ENCODE measurements around the gene RRM2. TPM values are rescaled to one million over a fixed set of nuclear protein-coding genes. Genes with fewer than 3 reads are reported as not detected.

The RRM2 gene
- total and polyA plus RNA-seq, 2 experiments from 2014 or later: 14.0 to 43.7 TPM

GRCh38 chr2:10094271-10094814, 28.2 kb upstream of the RRM2 start:
- Histone ChIP-seq H3K27me3 (no peaks in the 10 kb centered on the region), H3K9me3 (ENCODE audit: low read depth) (no peaks in the 10 kb centered on the region), H3K27ac (no peak overlapping the region), H3K4me3 (no peak overlapping the region), H3K36me3 (no peaks in the 10 kb centered on the region), H3K4me1 (ENCODE audit: low read depth) (no peaks in the 10 kb centered on the region)
- DNase-seq (ENCODE audit: low read depth in 1 of 2, low spot score in 1 of 2): no peak
- no peak for TF ChIP-seq CTCF (IDR thresholded peaks at IDR 0.05; ENCODE audit: low read depth, low read length)

GRCh38 chr2:10095175-10095574, 27.4 kb upstream of the RRM2 start:
- DNase-seq (ENCODE audit: low read depth in 1 of 2, low spot score in 1 of 2): no peak
- H3K4me3 ChIP-seq: no peak overlapping the region
- no peaks in the 10 kb centered on the region for H3K4me1 ChIP-seq (ENCODE audit: low read depth)
- no peak for TF ChIP-seq CTCF (IDR thresholded peaks at IDR 0.05; ENCODE audit: low read depth, low read length)
- H3K27ac ChIP-seq: no peak overlapping the region
- no peaks in the 10 kb centered on the region for H3K9me3 ChIP-seq (ENCODE audit: low read depth)
- no peaks in the 10 kb centered on the region for H3K36me3 ChIP-seq
- no peaks in the 10 kb centered on the region for H3K27me3 ChIP-seq

GRCh38 chr2:10096641-10097040, 25.9 kb upstream of the RRM2 start:
- Histone ChIP-seq H3K27me3 (no peaks in the 10 kb centered on the region), H3K36me3 (no peaks in the 10 kb centered on the region), H3K4me3 (no peak overlapping the region), H3K4me1 (ENCODE audit: low read depth) (no peaks in the 10 kb centered on the region), H3K27ac (no peak overlapping the region), H3K9me3 (ENCODE audit: low read depth) (no peaks in the 10 kb centered on the region)
- no peak for DNase-seq (ENCODE audit: low read depth in 1 of 2, low spot score in 1 of 2)
- TF ChIP-seq CTCF (IDR thresholded peaks at IDR 0.05; ENCODE audit: low read depth, low read length): no peak

- Histone ChIP-seq H3K27me3 (no peaks in the 10 kb centered on the region), H3K9me3 (ENCODE audit: low read depth) (no peaks in the 10 kb centered on the region), H3K27ac (no peak overlapping the region), H3K36me3 (no peaks in the 10 kb centered on the region), H3K4me1 (ENCODE audit: low read depth) (no peaks in the 10 kb centered on the region), H3K4me3 (no peak overlapping the region)
- peak; percentile 67 to 76 for DNase-seq (ENCODE audit: low read depth in 1 of 2, low spot score in 1 of 2)
- TF ChIP-seq CTCF (IDR thresholded peaks at IDR 0.05; ENCODE audit: low read depth, low read length): peak; percentile 96
Measured at GRCh38 chr2:10097352-10098148, 25.0 kb upstream of the RRM2 start.

- Histone ChIP-seq H3K4me3 (no peak overlapping the region), H3K27me3 (no peaks in the 10 kb centered on the region), H3K27ac (no peak overlapping the region), H3K9me3 (ENCODE audit: low read depth) (no peaks in the 10 kb centered on the region), H3K36me3 (no peaks in the 10 kb centered on the region), H3K4me1 (ENCODE audit: low read depth) (no peaks in the 10 kb centered on the region)
- no peak for DNase-seq (ENCODE audit: low read depth in 1 of 2, low spot score in 1 of 2)
- no peak for TF ChIP-seq CTCF (IDR thresholded peaks at IDR 0.05; ENCODE audit: low read depth, low read length)
Measured at GRCh38 chr2:10101491-10101890, 21.0 kb upstream of the RRM2 start.
